K562 (cell line): ENCODE data around the gene ITGAE. TPM values are rescaled to one million over a fixed set of nuclear protein-coding genes. Genes with fewer than 3 reads are reported as not detected.

Experiments used
- ATAC-seq: fragments of 200-7000 bp; cut with Tn5 transposase; 3 replicates; pipeline ENCODE4 v1.9.1; 2020; ENCODE audit warnings: moderate library complexity
- BruUV-seq: library from RNA; stranded (reverse); fragments of 400-500 nt; replicated peaks from 2 replicates; lab custom pipeline; 2021; lab: Mats Ljungman, UMichigan
- CTCF ChIA-PET: fragments of 300-600 bp; formaldehyde crosslinking; extraction: SDS; loops from one replicate; lab custom pipeline; 2021; ENCODE audit warnings: low intra/inter-chr PET ratio; lab: Yijun Ruan, JAX
- POLR2A ChIA-PET: fragments of 300-600, 350-650 bp; sonication (Branson Sonifier 250); formaldehyde crosslinking; extraction: SDS; loops from one replicate; lab custom pipeline; 2021; ENCODE audit warnings: antibody characterized with exemption, inconsistent platforms; lab: Yijun Ruan, JAX
- DNase-seq, 4 experiments: peaks; one replicate each; pipeline versions ENCODE4 v3.0.0 to v3.0.0-alpha.2; 2011 to 2018; ENCODE audit warnings: low spot score in 3 of 4, mixed read lengths in 3 of 4; ENCODE audit errors: extremely low read depth in 1 of 4
- FAIRE-seq: peaks from 2 replicates; lab custom pipeline; 2011; peaks lifted over from hg19 to GRCh38; lab: Jason Lieb, UNC
- H2AFZ ChIP-seq: 2 replicates; pipeline ENCODE4 v1.6.0; 2011; ENCODE audit warnings: low read depth, low read length, control low read depth, inconsistent platforms
- H3K27ac ChIP-seq: fragments of 200-600 bp; 3 replicates; pipeline ENCODE4 v1.8.0; 2011; ENCODE audit warnings: low read depth, mild to moderate bottlenecking, control low read depth, inconsistent platforms, low read length, moderate library complexity, mixed read lengths; ENCODE audit errors: extremely low read depth
- H3K27me3 ChIP-seq, 2 experiments: fragments of 300-600 bp in 1 of 2; 2 replicates in 1 of 2; 3 replicates in 1 of 2; pipeline versions ENCODE4 v1.6.0 to v1.8.0; 2011; ENCODE audit warnings: inconsistent platforms in 2 of 2, low read length in 2 of 2, mild to moderate bottlenecking in 1 of 2, mixed read lengths in 1 of 2, moderate library complexity in 1 of 2; ENCODE audit not compliant: control insufficient read depth in 2 of 2, insufficient read depth in 2 of 2
- H3K36me3 ChIP-seq: fragments of 300-600 bp; 3 replicates; pipeline ENCODE4 v1.8.0; 2011; ENCODE audit warnings: mild to moderate bottlenecking, low read length, inconsistent platforms; ENCODE audit not compliant: control insufficient read depth, insufficient read depth
- H3K4me1 ChIP-seq, 2 experiments: fragments of 200-600 bp in 1 of 2; replicated peaks in 1 of 2; 2 replicates in 1 of 2; 3 replicates in 1 of 2; pipeline versions ENCODE4 v1.5.1 to v1.8.0; 2011; ENCODE audit warnings: inconsistent platforms in 2 of 2, low read length in 2 of 2, mild to moderate bottlenecking in 1 of 2, mixed read lengths in 1 of 2, moderate library complexity in 1 of 2; ENCODE audit not compliant: control insufficient read depth in 2 of 2, insufficient read depth in 2 of 2
- H3K4me2 ChIP-seq: 2 replicates; pipeline ENCODE4 v1.6.1; 2011; ENCODE audit warnings: low read length, control low read depth, inconsistent platforms, mixed read lengths; ENCODE audit not compliant: insufficient read depth
- H3K4me3 ChIP-seq: fragments of 200-600 bp; sonication (generic), shearing (Covaris generic); 2 replicates; pipeline ENCODE4 v1.5.1; 2016; ENCODE audit warnings: control low read depth, inconsistent platforms
- H3K79me2 ChIP-seq: fragments of 200-600 bp; 3 replicates; pipeline ENCODE4 v1.8.0; 2011; ENCODE audit warnings: low read length, inconsistent platforms; ENCODE audit not compliant: control insufficient read depth, insufficient read depth
- H3K9ac ChIP-seq, 2 experiments: 2 replicates each; pipeline versions ENCODE4 v1.6.0 to v1.6.1; 2011; ENCODE audit warnings: low read depth in 2 of 2, low read length in 2 of 2, control low read depth in 1 of 2, inconsistent platforms in 1 of 2, mild to moderate bottlenecking in 1 of 2, mixed read lengths in 1 of 2; ENCODE audit not compliant: insufficient read depth in 1 of 2
- H3K9me1 ChIP-seq: one replicate; pipeline ENCODE4 v1.6.0; 2011; ENCODE audit warnings: inconsistent platforms, mild to moderate bottlenecking, low read length, moderate library complexity; ENCODE audit not compliant: control insufficient read depth, insufficient read depth
- H3K9me3 ChIP-seq: replicated peaks from 2 replicates; pipeline ENCODE4 v1.5.1; 2011; ENCODE audit warnings: low read depth, low read length, inconsistent platforms; ENCODE audit not compliant: control insufficient read depth, insufficient read depth
- H4K20me1 ChIP-seq: replicated peaks from 2 replicates; pipeline ENCODE4 v1.6.1; 2011; ENCODE audit warnings: low read length, inconsistent platforms, mixed read lengths; ENCODE audit not compliant: control insufficient read depth, insufficient read depth
- CEBPB ChIP-seq: fragments of 450-650 bp; IDR thresholded peaks from 2 replicates; pipeline ENCODE4 v1.6.1; 2016; ENCODE audit warnings: missing genetic modification characterization, missing compliant biosample characterization
- WGBS: fragments of 100-300 bp; shearing (Covaris generic); methylation state at CpG from one replicate; pipeline ENCODE4 v1.1.6; 2016; ENCODE audit warnings: low coverage, mixed read lengths; ENCODE audit not compliant: insufficient coverage; ENCODE audit errors: missing lambda C conversion rate; 5-methylcytosine and 5-hydroxymethylcytosine counted together
- in situ Hi-C: fragments of 300-500 bp; cut with MboI; formaldehyde crosslinking; loops from 4 replicates; pipeline ENCODE4 v1.15.0; 2018; ENCODE audit warnings: inconsistent platforms, mixed read lengths
- intact Hi-C: fragments of 100-400 bp; cut with micrococcal nuclease; formaldehyde crosslinking; loops from 2 replicates; pipeline ENCODE4 v1.14.2; 2022
- polyA plus RNA-seq, 8 experiments: library from polyadenylated mRNA; depleted of rRNA in 4 of 8; stranded (reverse) in 5 of 8; unstranded in 3 of 8; fragments of >200 nt; fragmentation: Nextera tagmentation in 2 of 8; fragmentation: Illumina TruSeq in 1 of 8; extraction: Ambion mirVana in 2 of 8; extraction: Trizol in 1 of 8; gene quantifications; 2 replicates each; pipeline versions ENCODE4 v1.2.1 to v1.2.3, GENCODE V29; 2011 to 2014; ENCODE audit warnings: inconsistent platforms in 1 of 8, missing spikeins in 1 of 8
- total RNA-seq, 7 experiments: library from RNA; depleted of rRNA in 6 of 7; stranded (reverse); fragments of >200 nt in 6 of 7; fragmentation: Illumina TruSeq in 2 of 7; extraction: Trizol in 2 of 7; gene quantifications; 2 replicates each; pipeline versions ENCODE4 v1.2.1 to v1.2.3, GENCODE V29; 2011 to 2021; ENCODE audit warnings: low replicate concordance in 1 of 7
- TF ChIP-seq, protein P1 (sequence below): sonication (generic); formaldehyde crosslinking; IDR thresholded peaks from 2 replicates; pipeline ENCODE4 v1.8.0; 2023; ENCODE audit warnings: missing genetic modification reagents, mild to moderate bottlenecking, borderline replicate concordance

The ITGAE gene
- total and polyA plus RNA-seq, 9 of the 15 experiments (the other 6 are each of a cell fraction or from before 2014, with no cell fraction given): 14.8 to 160 (median 27.0) TPM

DNA sequence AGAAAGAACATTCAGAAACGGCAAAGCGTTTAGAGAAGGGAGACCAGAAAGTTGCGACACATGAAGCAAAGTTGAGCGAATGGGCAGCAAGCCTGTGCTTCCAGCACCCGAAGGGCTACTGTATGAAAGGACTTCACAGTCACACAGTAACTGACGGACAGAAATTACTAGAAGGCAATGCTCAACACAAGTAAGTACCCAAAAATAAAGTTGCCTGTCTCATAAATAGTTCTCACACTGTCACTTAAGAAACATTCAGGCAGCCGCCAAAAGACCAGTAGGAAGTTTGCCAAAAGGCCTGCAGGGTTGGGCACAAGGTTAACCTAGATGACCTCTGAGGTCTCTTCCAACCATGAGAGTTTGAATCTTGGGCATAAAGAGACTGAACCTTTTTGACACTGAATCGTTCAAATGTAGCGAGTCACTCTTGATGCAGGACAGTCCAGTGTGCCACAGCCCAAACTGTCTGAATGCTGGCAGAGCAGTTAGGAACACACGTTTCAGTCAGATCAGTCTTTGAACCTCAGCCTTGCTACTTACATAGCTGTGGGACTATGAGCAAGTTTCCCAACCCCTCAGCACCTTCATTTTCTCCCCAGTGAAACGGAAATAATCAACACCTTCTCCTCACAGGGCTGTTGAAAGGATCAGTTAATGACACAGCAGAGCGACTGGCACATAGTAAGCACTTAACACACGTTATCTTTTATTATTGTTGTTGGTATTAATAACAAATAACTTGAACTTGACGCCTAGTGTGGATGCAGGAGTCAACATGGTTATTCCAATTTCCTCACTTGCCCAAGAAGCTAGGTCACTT lies 34.6 kb upstream of the ITGAE start:
- H3K4me1 ChIP-seq: no peaks in the 10 kb centered on the region
- ATAC-seq: no peak
- intact Hi-C loops: no loop called here
- no TSS peak for BruUV-seq
- H3K4me2 ChIP-seq: no peak overlapping the region
- 71% methylated on average over 14 of the region's 14 CpGs for WGBS
- H2AFZ ChIP-seq: no peak overlapping the region
- TF ChIP-seq, protein P1, sequence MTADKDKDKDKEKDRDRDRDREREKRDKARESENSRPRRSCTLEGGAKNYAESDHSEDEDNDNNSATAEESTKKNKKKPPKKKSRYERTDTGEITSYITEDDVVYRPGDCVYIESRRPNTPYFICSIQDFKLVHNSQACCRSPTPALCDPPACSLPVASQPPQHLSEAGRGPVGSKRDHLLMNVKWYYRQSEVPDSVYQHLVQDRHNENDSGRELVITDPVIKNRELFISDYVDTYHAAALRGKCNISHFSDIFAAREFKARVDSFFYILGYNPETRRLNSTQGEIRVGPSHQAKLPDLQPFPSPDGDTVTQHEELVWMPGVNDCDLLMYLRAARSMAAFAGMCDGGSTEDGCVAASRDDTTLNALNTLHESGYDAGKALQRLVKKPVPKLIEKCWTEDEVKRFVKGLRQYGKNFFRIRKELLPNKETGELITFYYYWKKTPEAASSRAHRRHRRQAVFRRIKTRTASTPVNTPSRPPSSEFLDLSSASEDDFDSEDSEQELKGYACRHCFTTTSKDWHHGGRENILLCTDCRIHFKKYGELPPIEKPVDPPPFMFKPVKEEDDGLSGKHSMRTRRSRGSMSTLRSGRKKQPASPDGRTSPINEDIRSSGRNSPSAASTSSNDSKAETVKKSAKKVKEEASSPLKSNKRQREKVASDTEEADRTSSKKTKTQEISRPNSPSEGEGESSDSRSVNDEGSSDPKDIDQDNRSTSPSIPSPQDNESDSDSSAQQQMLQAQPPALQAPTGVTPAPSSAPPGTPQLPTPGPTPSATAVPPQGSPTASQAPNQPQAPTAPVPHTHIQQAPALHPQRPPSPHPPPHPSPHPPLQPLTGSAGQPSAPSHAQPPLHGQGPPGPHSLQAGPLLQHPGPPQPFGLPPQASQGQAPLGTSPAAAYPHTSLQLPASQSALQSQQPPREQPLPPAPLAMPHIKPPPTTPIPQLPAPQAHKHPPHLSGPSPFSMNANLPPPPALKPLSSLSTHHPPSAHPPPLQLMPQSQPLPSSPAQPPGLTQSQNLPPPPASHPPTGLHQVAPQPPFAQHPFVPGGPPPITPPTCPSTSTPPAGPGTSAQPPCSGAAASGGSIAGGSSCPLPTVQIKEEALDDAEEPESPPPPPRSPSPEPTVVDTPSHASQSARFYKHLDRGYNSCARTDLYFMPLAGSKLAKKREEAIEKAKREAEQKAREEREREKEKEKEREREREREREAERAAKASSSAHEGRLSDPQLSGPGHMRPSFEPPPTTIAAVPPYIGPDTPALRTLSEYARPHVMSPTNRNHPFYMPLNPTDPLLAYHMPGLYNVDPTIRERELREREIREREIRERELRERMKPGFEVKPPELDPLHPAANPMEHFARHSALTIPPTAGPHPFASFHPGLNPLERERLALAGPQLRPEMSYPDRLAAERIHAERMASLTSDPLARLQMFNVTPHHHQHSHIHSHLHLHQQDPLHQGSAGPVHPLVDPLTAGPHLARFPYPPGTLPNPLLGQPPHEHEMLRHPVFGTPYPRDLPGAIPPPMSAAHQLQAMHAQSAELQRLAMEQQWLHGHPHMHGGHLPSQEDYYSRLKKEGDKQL (CRISPR knock-in tag): no peak
- 0 out of 2 replicates have a peak, but pooled peaks have one; percentile 14 for TF ChIP-seq CEBPB (tag)
- H3K36me3 ChIP-seq: peaks cover 63% of the 10 kb centered on the region; the same call in 2 of the 3 replicates
- no peak overlapping the region for H3K4me3 ChIP-seq
- no peaks in the 10 kb centered on the region; the same call in 2 of the 3 replicates for H3K79me2 ChIP-seq
- H4K20me1 ChIP-seq: 0 out of 2 replicates have a peak, but pooled peaks cover 5% of the 10 kb centered on the region
- in situ Hi-C loops: no loop called here
- ChIA-PET POLR2A (no interaction called here), CTCF (interaction anchor here (0.6 kb wide), 1 partner anchor 217 kb away, joined by 3 read pairs; no protein-coding TSS in a partner anchor)
- DNase-seq: no peak
- no peaks in the 10 kb centered on the region for H3K9me3 ChIP-seq
- no peak overlapping the region for H3K9ac ChIP-seq
- FAIRE-seq: no peak
- no peaks in the 10 kb centered on the region for H3K9me1 ChIP-seq
- H3K27ac ChIP-seq: no peak overlapping the region
- no peaks in the 10 kb centered on the region for H3K27me3 ChIP-seq
